Keratinocyte (primary cell): ENCODE results near the gene SOCS3. TPM values are rescaled to one million over a fixed set of nuclear protein-coding genes. Genes with fewer than 3 reads are reported as not detected.
A peak's percentile ranks its signal among the peaks of the same experiment; 100 is the strongest.

ENCODE experiments used
- DNase-seq: peaks from one replicate; pipeline ENCODE4 v3.0.0-alpha.2; 2011; ENCODE audit warnings: low read depth, missing footprints, low spot score
- FAIRE-seq: peaks from 2 replicates; lab custom pipeline; 2011; peaks lifted over from hg19 to GRCh38; lab: Jason Lieb, UNC
- H2AFZ ChIP-seq: 2 replicates; pipeline ENCODE4 v1.6.0; 2012; ENCODE audit warnings: low read length, control low read depth, inconsistent platforms; ENCODE audit not compliant: control insufficient read depth
- H3K27ac ChIP-seq: 2 replicates; pipeline ENCODE4 v1.5.1; 2011; ENCODE audit warnings: low read length; ENCODE audit not compliant: control insufficient read depth, insufficient read depth
- H3K27me3 ChIP-seq: 3 replicates; pipeline ENCODE4 v1.6.0; 2011; ENCODE audit warnings: low read length; ENCODE audit not compliant: control insufficient read depth, insufficient read depth; ENCODE audit errors: extremely low read depth
- H3K36me3 ChIP-seq, 2 experiments: 2 replicates in 1 of 2; 3 replicates in 1 of 2; pipeline ENCODE4 v1.5.1; 2011; ENCODE audit warnings: low read length in 2 of 2, mild to moderate bottlenecking in 1 of 2; ENCODE audit not compliant: control insufficient read depth in 2 of 2, insufficient read depth in 2 of 2; ENCODE audit errors: extremely low read depth in 1 of 2
- H3K4me1 ChIP-seq: 3 replicates; pipeline ENCODE4 v1.5.1; 2011; ENCODE audit warnings: low read length; ENCODE audit not compliant: control insufficient read depth, insufficient read depth; ENCODE audit errors: extremely low read depth
- H3K4me2 ChIP-seq: 3 replicates; pipeline ENCODE4 v1.6.0; 2011; ENCODE audit warnings: low read depth, low read length; ENCODE audit not compliant: control insufficient read depth, insufficient read depth; ENCODE audit errors: extremely low read depth
- H3K4me3 ChIP-seq, 3 experiments: fragments of 200-600 bp in 1 of 3; sonication (generic) in 1 of 3; 2 replicates in 2 of 3; 3 replicates in 1 of 3; pipeline ENCODE4 v1.5.1; 2011 to 2016; ENCODE audit warnings: low read length in 3 of 3, mild to moderate bottlenecking in 3 of 3, control low read depth in 2 of 3, inconsistent platforms in 1 of 3, low read depth in 1 of 3, mixed read lengths in 1 of 3, mixed run types in 1 of 3, moderate library complexity in 1 of 3; ENCODE audit not compliant: control insufficient read depth in 2 of 3, insufficient read depth in 2 of 3; ENCODE audit errors: extremely low read depth in 1 of 3
- H3K79me2 ChIP-seq: 2 replicates; pipeline ENCODE4 v1.6.0; 2012; ENCODE audit warnings: low read length; ENCODE audit not compliant: control insufficient read depth, insufficient read depth
- H3K9ac ChIP-seq: 3 replicates; pipeline ENCODE4 v1.6.0; 2011; ENCODE audit warnings: low read length; ENCODE audit not compliant: control insufficient read depth, insufficient read depth; ENCODE audit errors: extremely low read depth
- H3K9me1 ChIP-seq: 3 replicates; pipeline ENCODE4 v1.6.0; 2011; ENCODE audit warnings: low read length; ENCODE audit not compliant: control insufficient read depth, insufficient read depth; ENCODE audit errors: extremely low read depth
- H3K9me3 ChIP-seq: 2 replicates; pipeline ENCODE4 v1.5.1; 2012; ENCODE audit warnings: low read depth, low read length; ENCODE audit not compliant: control insufficient read depth
- H4K20me1 ChIP-seq: 3 replicates; pipeline ENCODE4 v1.6.0; 2011; ENCODE audit warnings: low read length; ENCODE audit not compliant: control insufficient read depth, insufficient read depth; ENCODE audit errors: extremely low read depth
- EZH2 ChIP-seq: IDR thresholded peaks from one replicate; pipeline ENCODE4 v1.6.1; 2012; ENCODE audit warnings: inconsistent platforms, mild to moderate bottlenecking, low read length, moderate library complexity
- dilution Hi-C: fragments of 300-500 bp; cut with MboI; formaldehyde crosslinking; loops from one replicate; pipeline ENCODE4 v1.7.0; 2020; ENCODE audit warnings: low sequenced_read_pairs; ENCODE audit not compliant: extremely low pct_ligation_motif_present
- polyA plus RNA-seq, 5 experiments: library from polyadenylated mRNA; depleted of rRNA in 3 of 5; stranded (reverse) in 3 of 5; stranded (forward) in 1 of 5; unstranded in 1 of 5; fragments of >200 nt; gene quantifications; 1 replicate in 1 of 5; 2 replicates in 3 of 5; 3 replicates in 1 of 5; pipeline versions ENCODE4 v1.2.1 to v1.2.3, GENCODE V29; 2011 to 2012; ENCODE audit warnings: missing spikeins in 2 of 5, low read depth in 1 of 5, low replicate concordance in 1 of 5
- TF ChIP-seq, protein P1 (sequence below), 3 experiments: IDR thresholded peaks in 1 of 3; conservative IDR thresholded peaks in 1 of 3; optimal IDR thresholded peaks in 1 of 3; 2 replicates in 2 of 3; 3 replicates in 1 of 3; pipeline versions ENCODE3 to v1.5.1; 2011; ENCODE audit warnings: low read length in 3 of 3, mild to moderate bottlenecking in 3 of 3, moderate library complexity in 2 of 3, control low read depth in 1 of 3, inconsistent platforms in 1 of 3; ENCODE audit not compliant: insufficient read depth in 2 of 3; ENCODE audit errors: extremely low read depth in 1 of 3

Gene SOCS3
- polyA plus RNA-seq, 1 donor (not counting 4 experiments of a cell fraction or from before 2014, with no cell fraction given), result 9.4 TPM

DNA sequence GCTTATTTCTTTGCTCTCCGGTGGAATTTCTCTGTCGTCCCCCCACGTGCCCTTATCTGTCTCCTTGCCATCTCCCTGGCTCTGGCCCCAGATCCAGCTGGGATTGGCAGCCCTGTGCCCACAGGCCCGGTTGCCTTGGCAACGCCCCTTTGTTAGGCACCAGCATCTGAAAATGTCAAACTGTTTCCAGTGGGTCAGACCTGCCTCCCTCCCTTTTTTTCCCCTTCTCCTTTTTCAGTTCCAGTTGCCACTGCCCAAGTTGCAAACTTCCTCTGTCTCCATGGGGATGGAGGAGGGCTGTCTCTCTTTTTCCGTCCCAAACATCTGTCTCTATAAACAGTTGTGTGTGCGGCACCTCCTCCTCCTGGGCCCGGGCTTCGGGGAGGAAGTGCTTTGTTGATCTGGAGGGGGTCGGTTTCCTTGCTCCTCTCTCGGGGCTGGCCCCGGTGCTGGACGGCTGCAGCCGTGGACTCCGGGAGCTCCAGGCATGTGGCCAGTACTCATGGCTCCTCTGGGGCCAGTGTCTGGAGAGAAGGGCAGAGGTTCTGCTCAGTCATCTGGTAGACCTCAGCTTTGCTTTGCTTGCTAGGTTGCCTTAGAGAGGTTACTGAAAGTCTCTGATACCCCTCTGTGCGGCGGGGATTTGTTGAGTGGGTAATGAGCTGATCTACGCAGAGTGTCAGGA is 35.3 kb downstream of the SOCS3 start:
- Histone ChIP-seq H3K4me2 (peak overlapping the region; percentile 39), H2AFZ (peak overlapping the region; percentile 54), H3K27ac (no peak overlapping the region), H3K36me3 (no peaks in the 10 kb centered on the region), H3K9me3 (no peaks in the 10 kb centered on the region), H4K20me1 (no peaks in the 10 kb centered on the region), H3K79me2 (no peaks in the 10 kb centered on the region), H3K9ac (peak overlapping the region; percentile 13), H3K4me3 (no peak overlapping the region), H3K9me1 (no peaks in the 10 kb centered on the region), H3K27me3 (no peaks in the 10 kb centered on the region), H3K4me1 (peaks cover 22% of the 10 kb centered on the region)
- DNase-seq (no peak), FAIRE-seq (no peak)
- TF ChIP-seq, protein P1, sequence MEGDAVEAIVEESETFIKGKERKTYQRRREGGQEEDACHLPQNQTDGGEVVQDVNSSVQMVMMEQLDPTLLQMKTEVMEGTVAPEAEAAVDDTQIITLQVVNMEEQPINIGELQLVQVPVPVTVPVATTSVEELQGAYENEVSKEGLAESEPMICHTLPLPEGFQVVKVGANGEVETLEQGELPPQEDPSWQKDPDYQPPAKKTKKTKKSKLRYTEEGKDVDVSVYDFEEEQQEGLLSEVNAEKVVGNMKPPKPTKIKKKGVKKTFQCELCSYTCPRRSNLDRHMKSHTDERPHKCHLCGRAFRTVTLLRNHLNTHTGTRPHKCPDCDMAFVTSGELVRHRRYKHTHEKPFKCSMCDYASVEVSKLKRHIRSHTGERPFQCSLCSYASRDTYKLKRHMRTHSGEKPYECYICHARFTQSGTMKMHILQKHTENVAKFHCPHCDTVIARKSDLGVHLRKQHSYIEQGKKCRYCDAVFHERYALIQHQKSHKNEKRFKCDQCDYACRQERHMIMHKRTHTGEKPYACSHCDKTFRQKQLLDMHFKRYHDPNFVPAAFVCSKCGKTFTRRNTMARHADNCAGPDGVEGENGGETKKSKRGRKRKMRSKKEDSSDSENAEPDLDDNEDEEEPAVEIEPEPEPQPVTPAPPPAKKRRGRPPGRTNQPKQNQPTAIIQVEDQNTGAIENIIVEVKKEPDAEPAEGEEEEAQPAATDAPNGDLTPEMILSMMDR (optimal IDR thresholded peaks at IDR 0.05 in 1 of 3, IDR thresholded peaks at IDR 0.05 in 1 of 3, conservative IDR thresholded peaks at IDR 0.05 in 1 of 3; ENCODE audit: extremely low read depth in 1 of 3, insufficient read depth in 2 of 3, low read length in 3 of 3), result no peak
- no peak for TF ChIP-seq EZH2
- dilution Hi-C loops, result no loop called here

DNA sequence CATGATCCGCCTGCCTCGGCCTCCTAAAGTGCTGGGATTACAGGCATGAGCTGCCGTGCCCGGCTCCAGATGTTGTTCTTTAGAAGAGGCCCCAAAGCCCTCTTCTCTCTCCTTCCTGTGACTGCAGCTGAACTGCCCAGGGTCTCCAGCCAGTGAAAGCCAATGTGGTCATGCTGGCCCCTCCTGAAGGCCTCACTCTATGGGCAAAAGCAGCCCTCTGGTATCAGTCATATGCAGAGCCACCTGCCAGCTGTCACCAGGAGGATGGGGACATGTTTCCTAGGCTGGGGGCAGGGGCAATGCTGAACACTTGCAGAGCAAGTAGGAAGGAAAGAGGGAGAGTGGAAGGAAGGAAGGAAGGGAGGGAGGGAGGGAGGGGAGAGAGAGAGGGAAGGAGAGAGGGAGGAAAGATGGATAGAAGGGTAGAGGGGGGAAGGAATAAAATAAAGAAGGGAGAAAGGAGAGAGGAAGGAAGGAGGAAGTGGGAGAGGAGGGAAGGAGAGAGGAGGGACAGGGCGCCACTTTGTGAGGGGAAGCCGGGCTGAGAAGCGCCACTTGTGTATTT is 36.0 kb downstream of the SOCS3 start:
- DNase-seq, result no peak
- Histone ChIP-seq H3K27me3 (no peaks in the 10 kb centered on the region), H3K9ac (no peak overlapping the region), H3K4me3 (no peak overlapping the region), H3K27ac (no peak overlapping the region), H4K20me1 (no peaks in the 10 kb centered on the region), H3K4me2 (no peak overlapping the region), H3K9me1 (no peaks in the 10 kb centered on the region), H2AFZ (no peak overlapping the region), H3K4me1 (peaks cover 15% of the 10 kb centered on the region), H3K9me3 (no peaks in the 10 kb centered on the region), H3K36me3 (no peaks in the 10 kb centered on the region), H3K79me2 (no peaks in the 10 kb centered on the region)
- TF ChIP-seq, protein P1 (optimal IDR thresholded peaks at IDR 0.05 in 1 of 3, IDR thresholded peaks at IDR 0.05 in 1 of 3, conservative IDR thresholded peaks at IDR 0.05 in 1 of 3; ENCODE audit: extremely low read depth in 1 of 3, insufficient read depth in 2 of 3, low read length in 3 of 3), result no peak
- no peak for TF ChIP-seq EZH2
- no peak for FAIRE-seq
- dilution Hi-C loops, result no loop called here
